NCI-H69 (cell line): Measurements from ENCODE around the gene PTBP3.
"Not testable (repeated sequence)": the region's sequence is repeated elsewhere in the genome, so short reads cannot be mapped to it uniquely, and the experiment has no call there.

Source experiments
- DNase-seq: peaks from one replicate; lab custom pipeline; 2025; lab: John Stamatoyannopoulos, UW

The PTBP3 gene

GRCh38 chr9:112207451-112207850 lies 126.0 kb downstream of the PTBP3 start:
- no peak for DNase-seq

GRCh38 chr9:112203536-112203935 lies 129.9 kb downstream of the PTBP3 start:
- DNase-seq: no peak

DNA sequence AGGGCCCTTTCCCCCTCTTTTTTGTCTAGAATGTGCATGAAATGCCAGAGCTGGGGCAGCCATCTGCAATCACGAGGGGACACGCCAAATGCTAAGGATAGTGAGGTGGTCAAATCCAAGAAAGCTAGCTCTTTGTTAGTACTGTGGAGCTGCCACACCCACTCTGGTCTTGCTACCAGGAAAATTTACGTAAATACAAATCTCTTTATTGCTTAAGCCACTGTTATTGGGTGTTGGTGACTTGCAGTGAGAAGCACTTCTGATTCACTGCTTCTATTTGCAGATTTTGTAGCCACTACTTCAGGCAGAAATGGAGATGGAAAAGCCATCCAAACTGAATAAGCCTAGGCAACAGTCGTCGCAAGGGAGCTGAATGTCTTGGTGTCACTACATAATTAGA lies 132.7 kb downstream of the PTBP3 start:
- no peak for DNase-seq

- DNase-seq: no peak
These were observed 134.8 kb downstream of the PTBP3 start for GRCh38 chr9:112198646-112199045.

GRCh38 chr9:112194969-112195431 lies 138.4 kb downstream of the PTBP3 start:
- DNase-seq: no peak

GRCh38 chr9:112193572-112194288 lies 139.7 kb downstream of the PTBP3 start:
- peak; percentile 86 for DNase-seq

DNA sequence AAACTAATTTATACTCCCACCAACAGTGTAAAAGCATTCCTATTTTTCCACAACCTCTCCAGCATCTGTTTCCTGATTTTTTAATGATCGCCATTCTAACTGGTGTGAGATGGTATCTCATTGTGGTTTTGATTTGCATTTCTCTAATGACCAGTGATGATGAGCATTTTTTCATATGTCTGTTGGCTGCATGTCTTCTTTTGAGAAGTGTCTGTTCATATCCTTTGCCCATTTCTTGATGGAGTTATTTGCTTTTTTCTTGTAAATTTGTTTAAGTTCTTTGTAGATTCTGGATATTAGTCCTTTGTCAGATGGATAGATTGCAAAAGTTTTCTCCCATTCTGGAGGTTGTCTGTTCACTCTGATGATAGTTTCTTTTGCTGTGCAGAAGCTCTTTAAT lies 143.1 kb downstream of the PTBP3 start:
- not testable (repeated sequence) for DNase-seq

GRCh38 chr9:112188884-112189283 lies 144.5 kb downstream of the PTBP3 start:
- DNase-seq: no peak

GRCh38 chr9:112187404-112187803 lies 146.0 kb downstream of the PTBP3 start:
- peak; percentile 61 for DNase-seq

DNA sequence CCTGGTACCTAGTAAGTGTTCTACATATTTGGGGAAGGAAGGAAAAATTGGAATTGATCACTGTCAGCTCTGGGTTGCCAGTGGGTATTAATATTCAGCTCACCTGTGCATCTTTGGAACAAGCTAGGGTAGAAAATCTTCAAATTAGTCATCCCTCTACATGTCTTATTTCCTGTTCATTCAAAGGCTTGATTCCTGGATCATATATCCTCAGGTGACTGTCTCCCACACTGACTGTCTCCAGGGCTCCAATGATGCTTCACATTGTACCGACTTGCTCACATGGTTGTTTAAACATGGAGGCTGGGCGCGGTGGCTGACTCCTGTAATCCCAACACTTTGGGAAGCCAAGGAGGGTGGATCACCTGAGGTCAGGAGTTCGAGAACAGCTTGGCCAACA lies 146.7 kb downstream of the PTBP3 start:
- DNase-seq: peak; percentile 22

DNA sequence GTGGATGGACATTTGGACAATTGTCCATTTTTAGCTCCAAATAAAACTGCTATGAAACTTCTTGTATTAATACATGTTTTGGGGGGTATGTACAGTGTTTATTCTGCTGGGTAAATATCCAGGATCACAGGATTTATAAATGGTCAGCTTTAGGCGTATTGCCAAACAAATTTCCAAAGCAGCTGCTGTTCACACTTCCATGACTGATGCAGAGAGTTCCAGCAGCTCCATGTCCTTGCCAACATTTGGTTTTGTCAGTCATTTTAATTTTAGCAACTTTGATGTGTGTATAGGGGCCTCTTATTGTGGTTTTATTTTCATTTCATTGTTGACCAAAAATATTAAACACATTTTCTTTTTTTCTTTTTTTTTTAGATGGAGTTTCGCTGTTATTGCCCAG lies 148.5 kb downstream of the PTBP3 start:
- DNase-seq: no peak

- no peak for DNase-seq
These were observed 149.2 kb downstream of the PTBP3 start for GRCh38 chr9:112184221-112184620.

- DNase-seq: no peak
These were observed 153.0 kb downstream of the PTBP3 start for GRCh38 chr9:112180387-112180881.

DNA sequence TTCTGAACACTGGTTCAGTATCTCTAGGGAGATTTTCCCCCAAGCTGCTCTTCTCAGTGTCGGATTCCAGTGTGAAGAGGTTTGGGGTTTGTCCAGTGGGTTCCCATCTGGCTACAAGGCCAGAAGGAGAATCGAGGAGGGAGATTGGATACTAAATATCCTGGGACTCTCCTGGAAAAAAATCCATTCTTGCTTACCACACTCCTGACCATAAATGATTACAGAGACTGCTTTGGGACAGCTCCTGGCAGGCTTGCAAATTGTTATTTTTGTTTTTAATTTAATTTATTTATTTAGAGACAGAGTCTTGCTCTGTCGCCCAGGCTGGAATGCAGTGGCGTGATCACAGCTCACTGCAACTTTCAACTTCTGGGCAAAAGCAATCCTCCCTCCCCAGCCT lies 153.6 kb downstream of the PTBP3 start:
- peak; percentile 18 for DNase-seq

DNA sequence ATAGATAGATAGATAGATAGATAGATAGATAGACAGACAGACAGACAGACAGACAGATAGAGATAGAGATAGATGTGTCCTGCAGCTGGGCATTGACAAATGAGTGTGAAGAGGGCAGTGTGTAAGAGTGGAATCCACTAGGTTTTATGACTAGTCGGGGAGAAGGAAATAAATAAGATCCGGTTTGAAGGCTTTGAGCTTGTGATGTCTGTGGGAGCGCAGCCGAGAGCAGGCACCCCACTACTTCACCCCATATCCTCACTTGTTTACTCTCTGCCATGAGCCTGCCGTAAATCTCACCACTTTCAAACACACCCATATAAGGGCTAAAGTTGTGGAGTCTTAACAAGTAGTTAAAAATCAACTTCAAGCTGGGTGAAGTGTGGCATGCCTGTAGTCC lies 156.9 kb downstream of the PTBP3 start:
- DNase-seq: no peak

DNA sequence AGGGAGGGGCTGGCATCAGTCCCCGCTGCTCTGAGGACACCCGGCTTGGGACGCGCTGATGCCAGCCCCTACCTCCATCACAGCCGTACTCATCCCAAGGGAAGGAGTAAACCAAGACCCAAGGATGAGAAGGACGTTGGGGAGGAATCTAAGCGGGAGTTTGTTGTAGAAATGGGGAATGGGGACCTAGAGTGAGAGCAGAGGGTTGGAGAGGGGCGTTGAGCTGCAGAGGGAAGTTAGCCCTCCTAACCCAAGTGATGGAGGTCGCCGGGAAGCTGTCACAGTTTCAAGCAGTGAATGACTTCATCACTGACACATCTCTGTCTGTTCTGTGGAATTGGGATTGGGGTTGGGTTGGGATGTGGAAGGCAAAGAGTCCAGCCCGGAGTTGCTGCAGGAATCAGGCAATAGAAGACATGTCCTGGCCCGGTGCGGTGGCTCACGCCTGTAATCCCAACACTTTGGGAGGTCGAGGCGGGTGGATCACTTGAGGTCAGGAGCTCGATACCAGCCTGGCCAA lies 157.6 kb downstream of the PTBP3 start:
- no peak for DNase-seq

- DNase-seq: peak; percentile 76
These were observed 158.2 kb downstream of the PTBP3 start, which contains the start of gene SUSD1 for GRCh38 chr9:112174965-112175795. Gene SUSD1 (minus strand): TSS chr9:112175297. CDS start chr9:112175235, 62 bp downstream.

- DNase-seq: peak; percentile 84
These were observed 159.0 kb downstream of the PTBP3 start for GRCh38 chr9:112174222-112174964.

DNA sequence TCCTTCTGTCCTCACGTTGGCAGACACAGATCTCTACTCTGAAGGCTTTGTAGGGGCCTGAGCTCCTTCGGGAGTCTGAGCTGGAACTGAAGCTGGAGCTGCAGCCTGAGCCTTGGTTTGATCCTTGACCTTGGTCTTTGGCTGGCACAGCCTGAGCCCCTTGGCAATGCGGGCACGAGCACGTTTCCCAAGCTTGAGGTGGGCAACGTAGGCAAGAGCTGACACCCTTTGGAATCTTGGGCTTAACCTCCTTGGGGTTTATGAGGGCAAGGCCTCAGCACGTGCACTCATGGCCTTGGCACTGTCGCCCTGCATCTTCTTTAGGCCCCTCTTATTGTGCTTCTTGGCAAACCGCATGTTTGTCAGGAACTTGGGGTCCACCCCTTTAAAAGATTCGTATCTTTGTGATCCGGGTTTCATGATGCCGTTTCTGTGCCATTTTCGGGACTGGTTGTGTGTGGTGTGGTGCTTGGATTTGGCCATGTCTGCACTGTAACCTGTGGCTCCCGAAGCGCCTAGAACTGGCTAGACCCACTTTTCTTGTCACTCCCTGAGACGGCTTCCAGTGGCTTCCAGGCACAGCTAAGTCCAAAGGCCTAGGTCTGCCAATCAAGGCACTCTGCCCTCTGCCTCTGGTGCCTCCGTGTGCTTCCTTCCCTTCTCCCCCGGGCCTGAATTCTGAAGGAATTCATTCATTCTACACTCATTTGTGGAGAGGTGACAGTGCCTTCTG lies 159.8 kb downstream of the PTBP3 start:
- DNase-seq: no peak

- DNase-seq: no peak
These were observed 162.5 kb downstream of the PTBP3 start for GRCh38 chr9:112170968-112171367.

DNA sequence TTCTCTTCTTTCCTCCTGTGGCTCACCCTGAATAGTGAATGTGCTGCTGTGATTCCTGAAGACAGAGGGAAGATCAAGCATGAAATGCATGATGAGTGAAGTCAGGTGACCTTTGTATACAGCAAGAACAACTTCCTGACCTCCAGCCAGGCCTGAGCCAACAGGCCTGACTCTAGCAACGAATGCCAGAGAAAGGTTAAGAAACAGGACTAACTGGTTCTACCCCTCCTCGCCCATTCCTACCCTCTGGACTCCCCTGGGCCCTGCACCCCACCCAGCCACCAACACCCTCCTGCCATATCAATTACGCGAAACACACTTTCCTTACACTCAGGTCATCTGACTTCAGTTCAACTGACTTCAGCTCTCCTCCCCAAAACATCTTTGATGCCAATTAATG lies 163.2 kb downstream of the PTBP3 start:
- DNase-seq: no peak
